Aorta (tissue), 5 donors: Measurements from ENCODE around the gene HEXB. TPM values are rescaled to one million over a fixed set of nuclear protein-coding genes. Genes with fewer than 3 reads are reported as not detected.
"Not testable (repeated sequence)": the region's sequence is repeated elsewhere in the genome, so short reads cannot be mapped to it uniquely, and the experiment has no call there.

Experiments used
- ATAC-seq: fragments of 200-7000 bp; cut with Tn5 transposase; one replicate; pipeline ENCODE4 v1.9.1; 2022; ENCODE audit warnings: moderate library complexity; ENCODE audit not compliant: low FRiP score
- DNase-seq, 2 donors: peaks; one replicate each; pipeline ENCODE4 v3.0.0-alpha.2; 2020
- H3K27ac ChIP-seq, 2 donors: one replicate each; pipeline ENCODE4 v1.5.1; 2013; ENCODE audit warnings: low read length in 2 of 2, mild to moderate bottlenecking in 2 of 2, moderate library complexity in 2 of 2, control low read depth in 1 of 2, inconsistent platforms in 1 of 2, low read depth in 1 of 2
- H3K27me3 ChIP-seq, 2 donors: one replicate each; pipeline ENCODE4 v1.6.1; 2013; ENCODE audit warnings: control low read depth in 1 of 2, low read length in 1 of 2, mild to moderate bottlenecking in 1 of 2, moderate library complexity in 1 of 2; ENCODE audit not compliant: insufficient read depth in 2 of 2, control insufficient read depth in 1 of 2
- H3K36me3 ChIP-seq, 2 donors: one replicate each; pipeline ENCODE4 v1.6.1; 2013; ENCODE audit warnings: control low read depth in 1 of 2, low read length in 1 of 2, mild to moderate bottlenecking in 1 of 2; ENCODE audit not compliant: insufficient read depth in 2 of 2, control insufficient read depth in 1 of 2
- H3K4me1 ChIP-seq, 2 donors: one replicate each; pipeline ENCODE4 v1.6.1; 2013; ENCODE audit warnings: low read length in 2 of 2, control low read depth in 1 of 2, mild to moderate bottlenecking in 1 of 2, moderate library complexity in 1 of 2; ENCODE audit not compliant: insufficient read depth in 2 of 2, control insufficient read depth in 1 of 2
- H3K4me3 ChIP-seq, 2 donors: one replicate each; pipeline ENCODE4 v1.5.1; 2013; ENCODE audit warnings: low read length in 2 of 2, control low read depth in 1 of 2, mild to moderate bottlenecking in 1 of 2
- H3K9me3 ChIP-seq: one replicate; pipeline ENCODE4 v1.6.1; 2013; ENCODE audit warnings: mild to moderate bottlenecking, low read length; ENCODE audit not compliant: control insufficient read depth
- WGBS, 2 donors: extraction: QIAGEN DNeasy Blood & Tissue Kit; methylation state at CpG; one replicate each; pipeline ENCODE4 v1.1.7; 2013; 5-methylcytosine and 5-hydroxymethylcytosine counted together
- intact Hi-C, 2 donors: fragments of 100-400 bp; cut with DNase I; formaldehyde crosslinking; loops; one replicate each; pipeline versions ENCODE4 v1.14.2 to v1.15.0; 2022
- polyA plus RNA-seq, 2 donors: library from polyadenylated mRNA; stranded (reverse); fragments of 200-250 nt; gene quantifications; one replicate each; pipeline ENCODE4 v1.2.3, GENCODE V29; 2013
- total RNA-seq, 2 donors: library from RNA; stranded (reverse); fragmentation: NEBNext Ultra II Directional; extraction: Animal tissue kit (Norgen Biotek cat#: 25700); gene quantifications; one replicate each; pipeline ENCODE4 v1.2.1, GENCODE V29; 2021
- donor health status: healthy with polysubstance abuse.
- donor health status: Bipolar disorder and iron deficiency.
- donor health status: DM: no; HTN: no; CAD: no.
- donor health status: DM: no; HTN: no; CAD: no.
- donor health status: DM: yes; HTN: yes; CAD: no.

Gene HEXB
- total and polyA plus RNA-seq, 4 donors: 112 to 172 (median 137) TPM

DNA sequence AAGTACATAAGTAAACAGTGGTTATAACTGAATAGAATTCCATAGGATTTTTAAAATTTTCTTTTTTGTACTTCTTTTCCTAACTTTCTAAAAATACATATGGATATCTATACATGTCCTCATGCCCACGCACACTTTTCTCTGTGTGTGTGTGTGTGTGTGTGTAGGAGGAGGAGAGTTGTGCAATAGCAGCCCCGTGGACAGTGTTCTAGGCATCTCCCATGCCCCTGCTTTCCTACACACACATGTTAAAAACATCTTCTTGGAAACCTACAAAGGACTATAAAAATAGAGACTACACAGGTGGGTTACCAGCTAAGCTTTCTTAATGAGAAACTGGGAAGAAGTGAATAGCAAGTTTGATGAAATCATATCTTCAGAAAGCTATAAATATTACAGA lies 19.8 kb upstream of the HEXB start:
- 31 to 33% methylated on average over 2 of the region's 2 CpGs for WGBS, 2 donors
- no peaks in the 10 kb centered on the region for H3K27me3 ChIP-seq

DNA sequence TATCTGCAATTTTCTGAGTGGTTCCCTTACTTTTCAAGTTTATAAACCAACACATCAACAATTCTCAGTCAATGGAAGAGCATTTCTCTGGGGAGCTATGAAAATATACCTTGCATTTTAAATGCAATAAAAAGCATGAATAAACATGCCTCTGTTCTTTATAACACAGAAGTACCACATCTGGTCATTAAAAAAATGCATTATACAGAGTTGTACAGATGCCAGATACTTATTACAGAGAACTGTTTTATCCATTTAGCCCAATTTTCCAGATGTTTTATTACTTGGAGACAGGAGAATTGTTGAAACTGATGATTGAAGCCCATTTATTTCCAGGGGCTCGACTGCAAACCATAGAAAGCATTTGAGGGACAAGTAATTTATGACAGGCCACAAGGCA lies 19.2 kb upstream of the HEXB start:
- no peak overlapping the region for H3K4me3 ChIP-seq
- DNase-seq (no peak), ATAC-seq (no peak)
- no peaks in the 10 kb centered on the region for H3K36me3 ChIP-seq
- H3K27me3 ChIP-seq: no peaks in the 10 kb centered on the region
- intact Hi-C loops: no loop called here
- H3K27ac ChIP-seq: no peak overlapping the region
- 74 to 86% methylated on average over 1 of the region's 1 CpG for WGBS, 2 donors
- no peaks in the 10 kb centered on the region for H3K9me3 ChIP-seq
- H3K4me1 ChIP-seq: no peaks in the 10 kb centered on the region

More for the DNA sequence above, 19.8 kb upstream of the HEXB start:
- H3K4me3 ChIP-seq: no peak overlapping the region
- no peak overlapping the region for H3K27ac ChIP-seq
- no peaks in the 10 kb centered on the region for H3K36me3 ChIP-seq
- no peaks in the 10 kb centered on the region for H3K4me1 ChIP-seq
- intact Hi-C loops: no loop called here
- ATAC-seq (no peak), DNase-seq (no peak)
- no peaks in the 10 kb centered on the region for H3K9me3 ChIP-seq

DNA sequence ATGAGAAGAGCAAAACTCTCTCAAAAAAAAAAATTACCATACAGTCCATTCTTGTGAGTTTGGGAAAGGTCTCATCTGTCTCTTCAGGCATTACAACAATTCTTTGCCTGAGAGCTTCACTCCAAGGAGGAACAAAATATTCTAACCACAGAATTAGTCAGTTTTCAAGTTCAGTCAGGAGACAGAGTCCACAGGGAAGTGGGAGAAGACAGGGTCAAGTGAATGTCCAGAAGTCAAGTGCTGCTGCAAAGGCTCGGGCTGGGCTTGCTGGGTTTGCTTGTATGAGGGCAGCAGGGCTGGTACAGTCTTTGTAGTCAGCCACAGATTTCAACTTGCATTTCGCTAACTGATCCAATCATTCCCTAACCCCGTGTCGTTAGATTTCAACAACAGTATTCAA lies 17.6 kb upstream of the HEXB start:
- no peaks in the 10 kb centered on the region for H3K4me1 ChIP-seq
- no peak for ATAC-seq
- H3K27ac ChIP-seq: no peak overlapping the region
- no peaks in the 10 kb centered on the region for H3K27me3 ChIP-seq
- no peaks in the 10 kb centered on the region for H3K36me3 ChIP-seq
- H3K9me3 ChIP-seq: no peaks in the 10 kb centered on the region
- DNase-seq: no peak
- H3K4me3 ChIP-seq: no peak overlapping the region
- 89 to 92% methylated on average over 4 of the region's 4 CpGs for WGBS, 2 donors
- intact Hi-C loops: no loop called here

DNA sequence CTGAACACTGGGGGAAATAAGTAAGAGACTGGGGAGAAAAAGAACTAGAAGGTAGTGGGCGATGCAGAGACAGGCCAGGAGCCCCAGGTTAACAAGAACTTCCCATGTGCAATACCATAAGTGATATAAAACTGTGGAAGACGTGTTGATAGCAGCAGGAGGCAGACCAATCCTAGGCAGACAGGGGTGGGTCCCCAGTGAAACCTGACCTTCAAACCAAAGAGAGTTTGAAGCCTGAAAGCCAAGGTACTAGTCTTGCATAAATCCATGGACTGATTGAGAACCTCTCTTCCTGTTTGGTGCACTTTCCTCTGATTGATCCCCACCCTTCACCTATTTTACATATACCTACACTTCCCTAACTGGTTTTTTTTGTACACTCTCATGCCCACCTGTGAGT lies 15.2 kb upstream of the HEXB start:
- Histone ChIP-seq H3K4me3 (no peak overlapping the region), H3K9me3 (no peaks in the 10 kb centered on the region), H3K36me3 (no peaks in the 10 kb centered on the region), H3K27me3 (no peaks in the 10 kb centered on the region), H3K27ac (no peak overlapping the region), H3K4me1 (peaks cover 0 to 5% of the 10 kb centered on the region in 2 donors)
- ATAC-seq: no peak
- WGBS, 2 donors: 86 to 95% methylated on average over 2 of the region's 2 CpGs
- intact Hi-C loops: loop anchor here in 1 of 2 donors (5.0 kb wide), 1 partner anchor 247 kb away; no protein-coding TSS in a partner anchor
- no peak for DNase-seq

DNA sequence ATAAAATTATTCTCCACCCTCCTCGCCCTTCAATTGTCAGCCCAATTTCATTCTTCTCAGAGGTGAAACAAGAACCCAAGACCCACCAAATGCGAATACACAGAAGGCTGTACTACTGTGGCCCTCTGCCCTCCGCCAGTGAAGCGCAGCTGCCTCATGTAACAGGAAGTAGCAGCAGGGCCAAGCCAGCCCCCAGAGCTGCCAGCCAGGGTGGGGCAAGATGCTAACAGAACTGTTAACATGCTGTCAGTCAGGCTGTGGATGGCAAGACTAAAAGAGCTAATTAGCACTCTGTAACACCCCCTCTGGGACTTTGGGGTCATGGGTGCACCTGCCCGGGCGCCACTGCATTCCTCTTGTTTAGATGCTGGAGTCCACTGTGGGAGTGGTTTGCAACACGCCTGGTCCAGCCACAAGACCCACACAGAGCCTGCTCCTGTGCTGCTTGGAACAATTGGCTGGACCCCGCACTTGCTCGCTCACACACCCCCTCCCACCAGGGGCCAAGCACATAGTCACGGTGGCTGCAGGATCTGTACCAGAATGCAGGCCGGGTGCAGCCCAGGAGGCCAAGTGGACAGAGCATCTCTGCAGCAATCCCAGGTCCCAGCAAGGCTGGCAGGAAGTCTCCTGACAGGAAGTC lies 14.5 kb upstream of the HEXB start:
- no peak overlapping the region for H3K4me3 ChIP-seq
- intact Hi-C loops: loop anchor here in 1 of 2 donors (5.0 kb wide), 1 partner anchor 247 kb away; no protein-coding TSS in a partner anchor
- no peak for DNase-seq
- no peak overlapping the region for H3K27ac ChIP-seq
- 77 to 87% methylated on average over 11 of the region's 11 CpGs for WGBS, 2 donors
- H3K36me3 ChIP-seq: no peaks in the 10 kb centered on the region
- no peak for ATAC-seq
- H3K4me1 ChIP-seq: peaks cover 0 to 5% of the 10 kb centered on the region in 2 donors
- H3K9me3 ChIP-seq: no peaks in the 10 kb centered on the region
- H3K27me3 ChIP-seq: no peaks in the 10 kb centered on the region

DNA sequence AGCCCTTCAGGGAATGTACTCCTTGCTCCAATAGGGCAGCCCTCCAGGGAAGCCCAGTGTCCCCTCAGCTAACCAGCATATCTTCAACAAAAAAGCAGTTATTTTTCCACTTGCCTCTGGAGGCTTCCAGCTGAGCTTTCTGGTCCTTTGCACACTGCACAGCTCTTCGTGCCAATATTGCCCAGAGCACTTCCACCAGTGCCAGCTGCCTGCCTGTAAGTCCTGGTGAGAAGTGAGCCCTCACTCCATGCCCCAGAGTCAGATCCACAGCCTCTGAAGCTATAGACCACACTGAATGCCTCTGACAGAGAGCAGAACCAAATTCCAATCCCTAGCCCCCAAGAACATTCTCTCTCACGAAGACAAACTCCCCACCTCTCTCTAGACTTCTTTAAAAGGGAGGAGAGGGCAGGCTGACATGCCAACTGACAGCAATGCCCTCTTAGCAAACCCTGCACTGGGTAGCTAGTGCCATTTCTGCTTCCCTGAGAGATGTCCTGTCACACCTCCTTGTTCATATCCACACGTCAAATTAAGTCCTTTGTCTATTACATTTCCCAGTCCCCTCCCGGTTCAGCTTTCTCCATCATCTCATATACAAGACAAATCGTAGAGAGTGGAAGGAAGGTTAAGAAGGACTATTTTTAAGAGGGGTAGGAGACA lies 12.7 kb upstream of the HEXB start:
- Histone ChIP-seq H3K27me3 (no peaks in the 10 kb centered on the region), H3K9me3 (no peaks in the 10 kb centered on the region), H3K27ac (peak overlapping the region in 1 of 2 donors; percentile 56), H3K4me3 (no peak overlapping the region), H3K36me3 (no peaks in the 10 kb centered on the region), H3K4me1 (peaks cover 0 to 5% of the 10 kb centered on the region in 2 donors)
- no peak for ATAC-seq
- WGBS, 2 donors: 8 to 11% methylated on average over 5 of the region's 5 CpGs
- intact Hi-C loops: loop anchor here (2.0 to 5.0 kb wide), 2 partner anchors 245 to 246 kb away; no protein-coding TSS in a partner anchor
- no peak for DNase-seq

DNA sequence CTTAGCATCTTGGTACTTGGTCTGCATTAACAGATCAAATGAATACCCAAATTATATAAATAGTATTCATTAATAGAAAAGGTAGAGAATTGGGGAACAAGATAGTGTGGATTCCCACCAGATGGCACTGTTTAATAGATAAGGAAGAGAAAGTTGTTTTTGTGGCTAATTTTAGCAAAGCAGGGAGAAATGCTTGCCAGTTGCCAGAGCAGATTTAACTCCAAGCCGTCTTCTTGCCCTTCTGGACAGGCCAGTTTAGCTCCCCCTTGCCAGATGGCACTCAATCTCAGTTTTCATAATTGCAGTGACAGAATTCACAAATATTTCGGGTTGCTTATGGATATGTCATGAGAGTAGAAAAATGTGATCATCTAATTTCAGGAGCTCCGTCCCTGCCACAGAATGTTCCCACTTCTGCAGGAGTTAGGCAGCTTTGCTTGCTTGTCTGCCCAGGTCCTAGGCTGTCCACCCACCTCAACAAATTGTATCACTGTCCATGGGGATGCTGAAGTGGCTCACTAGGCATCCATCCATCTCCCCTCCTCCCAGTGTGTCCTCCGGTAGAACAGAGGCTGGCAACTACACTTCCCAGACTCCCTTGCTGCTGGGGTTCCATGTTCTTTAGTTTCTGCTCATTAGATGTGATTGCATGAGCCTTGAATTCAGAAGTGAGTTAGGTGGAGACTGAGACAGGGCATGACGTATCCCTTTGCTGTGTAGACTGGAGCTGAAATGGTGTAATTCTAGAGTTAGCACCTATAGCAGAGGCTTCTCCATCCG lies 11.8 kb upstream of the HEXB start:
- ATAC-seq: peak; percentile 74
- Histone ChIP-seq H3K9me3 (no peaks in the 10 kb centered on the region), H3K4me1 (peaks cover 0 to 5% of the 10 kb centered on the region in 2 donors), H3K36me3 (no peaks in the 10 kb centered on the region), H3K27me3 (no peaks in the 10 kb centered on the region), H3K27ac (peak overlapping the region; percentile 21 to 48), H3K4me3 (peak overlapping the region in 1 of 2 donors; percentile 21)
- 25% methylated on average over 6 of the region's 6 CpGs for WGBS, 2 donors
- intact Hi-C loops: loop anchor here (2.0 to 5.0 kb wide), 2 partner anchors 244 to 246 kb away; no protein-coding TSS in a partner anchor
- DNase-seq: no peak

DNA sequence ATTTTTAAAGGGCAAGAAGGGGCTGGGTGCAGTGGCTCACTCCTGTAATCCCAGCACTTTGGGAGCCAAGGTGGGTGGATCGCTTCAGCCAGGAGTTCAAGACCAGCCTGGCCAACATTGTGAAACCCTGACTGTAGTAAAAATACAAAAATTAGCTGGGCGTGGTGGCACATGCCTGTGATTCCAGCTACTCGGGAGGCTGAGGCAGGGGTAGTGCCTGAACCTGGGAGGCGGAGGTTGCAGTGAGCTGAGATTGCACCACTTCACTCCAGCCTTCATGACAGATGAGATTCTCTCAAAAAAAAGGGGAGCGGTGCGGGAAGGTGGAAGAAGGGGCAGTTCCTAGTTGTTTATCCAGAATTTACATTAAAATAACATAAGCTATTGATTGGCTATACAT lies 8.6 kb upstream of the HEXB start:
- H3K4me1 ChIP-seq, H3K27me3 ChIP-seq, H3K4me3 ChIP-seq, DNase-seq, intact Hi-C loops, H3K27ac ChIP-seq, ATAC-seq, H3K9me3 ChIP-seq, H3K36me3 ChIP-seq: not testable (repeated sequence)
- WGBS, 2 donors: 90 to 91% methylated on average over 6 of the region's 6 CpGs
